HEK293T (cell line): ENCODE results near the gene DHRS11.

Source experiments
- CTCF ChIA-PET: fragments of 350-600 bp; formaldehyde crosslinking; extraction: SDS; loops from one replicate; lab custom pipeline; 2021; ENCODE audit warnings: antibody characterized with exemption, inconsistent platforms; lab: Yijun Ruan, JAX
- POLR2A ChIA-PET: fragments of 350-600 bp; formaldehyde crosslinking; extraction: SDS; loops from one replicate; lab custom pipeline; 2020; ENCODE audit warnings: antibody characterized with exemption, inconsistent platforms; lab: Yijun Ruan, JAX
- DNase-seq: peaks from one replicate; pipeline ENCODE4 v3.0.0; 2012; ENCODE audit warnings: mixed read lengths; ENCODE audit errors: extremely low spot score
- ARNT ChIP-seq: fragments of 450-650 bp; IDR thresholded peaks from 2 replicates; pipeline ENCODE4 v1.6.1; 2017; ENCODE audit warnings: mild to moderate bottlenecking
- BHLHE40 ChIP-seq: fragments of 450-650 bp; IDR thresholded peaks from 2 replicates; pipeline ENCODE4 v1.6.1; 2016; ENCODE audit warnings: mild to moderate bottlenecking, moderate library complexity, borderline replicate concordance
- CTBP1 ChIP-seq: fragments of 450-650 bp; IDR thresholded peaks from 2 replicates; pipeline ENCODE4 v1.6.1; 2016; ENCODE audit warnings: borderline replicate concordance
- ELF4 ChIP-seq: fragments of 450-650 bp; IDR thresholded peaks from 2 replicates; pipeline ENCODE4 v1.6.1; 2017; ENCODE audit warnings: antibody characterized with exemption
- FOXA1 ChIP-seq: fragments of 450-650 bp; IDR thresholded peaks from 2 replicates; pipeline ENCODE4 v1.6.1; 2016; ENCODE audit warnings: mild to moderate bottlenecking
- FOXK2 ChIP-seq: fragments of 450-650 bp; IDR thresholded peaks from 2 replicates; pipeline ENCODE4 v1.6.1; 2016; ENCODE audit warnings: mild to moderate bottlenecking
- FOXM1 ChIP-seq: fragments of 450-650 bp; IDR thresholded peaks from 2 replicates; pipeline ENCODE4 v1.6.1; 2017; ENCODE audit warnings: mild to moderate bottlenecking, borderline replicate concordance
- HDGF ChIP-seq: fragments of 450-650 bp; IDR thresholded peaks from 2 replicates; pipeline ENCODE4 v1.6.1; 2017; ENCODE audit warnings: antibody characterized with exemption, borderline replicate concordance
- L3MBTL2 ChIP-seq: fragments of 450-650 bp; conservative IDR thresholded peaks from 2 replicates; pipeline ENCODE4 v1.6.1; 2016; ENCODE audit warnings: mild to moderate bottlenecking
- LEF1 ChIP-seq: fragments of 450-650 bp; IDR thresholded peaks from 2 replicates; pipeline ENCODE4 v1.6.1; 2017; ENCODE audit warnings: mild to moderate bottlenecking, borderline replicate concordance
- NFRKB ChIP-seq: fragments of 450-650 bp; IDR thresholded peaks from 2 replicates; pipeline ENCODE4 v1.6.1; 2016; ENCODE audit warnings: mild to moderate bottlenecking, moderate library complexity
- SP1 ChIP-seq: fragments of 450-650 bp; IDR thresholded peaks from 2 replicates; pipeline ENCODE4 v1.6.1; 2017
- SUZ12 ChIP-seq: fragments of 450-650 bp; IDR thresholded peaks from 2 replicates; pipeline ENCODE4 v1.6.1; 2016; ENCODE audit warnings: mild to moderate bottlenecking
- TARDBP ChIP-seq: fragments of 450-650 bp; IDR thresholded peaks from 2 replicates; pipeline ENCODE4 v1.6.1; 2016
- ZNF384 ChIP-seq: fragments of 450-650 bp; IDR thresholded peaks from 2 replicates; pipeline ENCODE4 v1.6.1; 2016
- TF ChIP-seq, protein P1 (sequence below): fragments of 450-650 bp; IDR thresholded peaks from 2 replicates; pipeline ENCODE4 v1.6.1; 2016

Gene DHRS11

GRCh38 chr17:36614081-36614480 lies 22.4 kb downstream of the DHRS11 start:
- DNase-seq: no peak
- POLR2A ChIA-PET: no interaction called here
- CTCF ChIA-PET: interaction anchor here (0.6 to 2.7 kb wide), 3 partner anchors 11 to 62 kb away, joined by 3 to 11 read pairs (median 3); no protein-coding TSS in a partner anchor

GRCh38 chr17:36614933-36615332 lies 23.3 kb downstream of the DHRS11 start:
- CTCF ChIA-PET: interaction anchor here (1.3 to 2.7 kb wide), 2 partner anchors 11 to 12 kb away, joined by 3 to 11 read pairs; no protein-coding TSS in a partner anchor
- POLR2A ChIA-PET: no interaction called here
- no peak for DNase-seq
- no peak for TF ChIP-seq BHLHE40
- TF ChIP-seq ELF4: no peak
- no peak for TF ChIP-seq FOXM1
- TF ChIP-seq NFRKB: no peak
- TF ChIP-seq HDGF: no peak
- no peak for TF ChIP-seq FOXK2
- TF ChIP-seq, protein P1, sequence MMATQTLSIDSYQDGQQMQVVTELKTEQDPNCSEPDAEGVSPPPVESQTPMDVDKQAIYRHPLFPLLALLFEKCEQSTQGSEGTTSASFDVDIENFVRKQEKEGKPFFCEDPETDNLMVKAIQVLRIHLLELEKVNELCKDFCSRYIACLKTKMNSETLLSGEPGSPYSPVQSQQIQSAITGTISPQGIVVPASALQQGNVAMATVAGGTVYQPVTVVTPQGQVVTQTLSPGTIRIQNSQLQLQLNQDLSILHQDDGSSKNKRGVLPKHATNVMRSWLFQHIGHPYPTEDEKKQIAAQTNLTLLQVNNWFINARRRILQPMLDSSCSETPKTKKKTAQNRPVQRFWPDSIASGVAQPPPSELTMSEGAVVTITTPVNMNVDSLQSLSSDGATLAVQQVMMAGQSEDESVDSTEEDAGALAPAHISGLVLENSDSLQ: no peak
- TF ChIP-seq ZNF384: no peak
- no peak for TF ChIP-seq FOXA1
- no peak for TF ChIP-seq SP1
- no peak for TF ChIP-seq LEF1
- TF ChIP-seq SUZ12: no peak
- no peak for TF ChIP-seq L3MBTL2
- no peak for TF ChIP-seq TARDBP
- TF ChIP-seq ARNT: no peak
- no peak for TF ChIP-seq CTBP1

More at GRCh38 chr17:36614081-36614480, 22.4 kb downstream of the DHRS11 start:
- TF ChIP-seq HDGF (no peak), FOXK2 (no peak), LEF1 (no peak), SUZ12 (no peak), BHLHE40 (no peak), TARDBP (no peak), FOXA1 (no peak), ARNT (no peak), ELF4 (no peak), CTBP1 (no peak), ZNF384 (no peak), NFRKB (no peak), FOXM1 (no peak), L3MBTL2 (no peak), SP1 (no peak)
- TF ChIP-seq, protein P1: no peak

DNA sequence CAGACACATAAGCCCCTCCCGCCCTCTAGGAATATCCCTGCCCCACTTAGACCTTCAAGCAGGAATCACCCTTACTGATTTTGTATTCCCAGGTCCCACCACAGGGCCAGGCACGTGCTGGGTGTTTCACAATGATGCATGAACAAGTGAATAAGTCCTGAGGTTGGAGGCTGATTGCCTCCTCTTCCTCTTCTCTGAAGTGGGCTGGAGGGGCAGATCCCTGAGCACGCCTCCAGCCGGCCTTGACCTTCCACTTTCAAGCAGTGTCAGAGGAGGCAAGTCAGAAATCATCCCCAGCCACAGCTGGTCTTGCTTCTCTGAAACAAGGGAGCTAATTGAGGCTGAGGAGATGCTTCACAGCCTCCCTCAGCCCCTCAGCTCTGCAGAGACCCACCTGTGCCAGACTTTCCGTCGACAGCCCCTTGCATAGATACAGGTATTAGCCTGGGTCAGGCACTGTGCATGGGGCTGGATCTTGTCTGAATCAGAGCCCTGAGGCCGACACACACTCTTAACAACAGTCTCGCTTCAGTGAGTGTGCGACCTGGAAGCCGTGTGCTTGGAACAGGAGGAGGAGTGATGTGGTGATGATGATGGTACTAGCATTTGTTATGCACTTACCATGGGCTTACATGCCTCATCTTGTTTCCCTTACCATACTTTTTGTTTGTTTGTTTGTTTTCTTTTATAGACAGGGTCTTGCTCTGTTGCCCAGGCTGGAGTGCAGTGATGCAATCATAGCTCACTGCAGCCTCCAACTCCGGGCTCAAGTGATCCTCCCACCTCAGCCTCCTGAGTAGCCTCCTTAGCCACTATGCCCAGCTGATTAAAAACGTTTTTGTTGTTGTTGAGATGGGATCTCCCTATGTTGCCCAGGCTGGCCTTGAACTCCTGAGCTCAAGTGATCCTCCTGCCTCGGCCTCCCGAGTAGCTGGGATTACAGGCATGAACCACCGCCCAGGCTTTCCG lies 24.7 kb downstream of the DHRS11 start:
- DNase-seq: no peak
- ChIA-PET CTCF (interaction anchor here (2.7 kb wide), 1 partner anchor 13 kb away, joined by 11 read pairs; no protein-coding TSS in a partner anchor), POLR2A (no interaction called here)
- TF ChIP-seq ZNF384 (no peak), ARNT (no peak), SUZ12 (no peak), CTBP1 (no peak), SP1 (no peak), BHLHE40 (no peak), TARDBP (no peak)
- TF ChIP-seq, protein P1: no peak

- ChIA-PET CTCF (interaction anchor here (0.5 kb wide), 1 partner anchor 35 kb away, joined by 3 read pairs; no protein-coding TSS in a partner anchor), POLR2A (no interaction called here)
- no peak for TF ChIP-seq HDGF
- no peak for TF ChIP-seq BHLHE40
- DNase-seq: no peak
These were observed 26.1 kb downstream of the DHRS11 start for GRCh38 chr17:36617773-36618172.

DNA sequence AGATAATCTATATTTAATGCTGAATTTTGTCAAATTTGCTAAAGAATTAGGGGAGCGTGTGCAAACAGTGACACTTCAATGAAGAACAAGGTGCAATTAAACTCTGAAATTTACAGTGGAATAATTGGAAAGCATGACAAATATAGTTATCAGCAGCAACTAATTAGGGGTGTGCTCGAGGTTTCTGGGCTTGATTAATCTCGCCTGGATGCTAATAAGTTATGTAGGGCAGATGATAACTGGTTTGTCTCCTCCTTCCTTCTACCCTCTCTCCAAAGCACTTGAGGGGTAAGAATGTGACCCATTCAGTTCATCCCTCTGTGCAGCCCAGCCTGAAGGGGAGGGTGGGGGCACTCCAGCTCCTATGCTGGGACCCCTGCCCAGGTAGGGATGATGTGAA lies 31.6 kb downstream of the DHRS11 start:
- POLR2A ChIA-PET: no interaction called here
- TF ChIP-seq BHLHE40: no peak
- no peak for TF ChIP-seq ELF4
- TF ChIP-seq LEF1: no peak
- TF ChIP-seq CTBP1: no peak
- TF ChIP-seq L3MBTL2: no peak
- TF ChIP-seq ARNT: no peak
- no peak for TF ChIP-seq SP1
- TF ChIP-seq TARDBP: no peak
- CTCF ChIA-PET: no interaction called here
- DNase-seq: no peak

DNA sequence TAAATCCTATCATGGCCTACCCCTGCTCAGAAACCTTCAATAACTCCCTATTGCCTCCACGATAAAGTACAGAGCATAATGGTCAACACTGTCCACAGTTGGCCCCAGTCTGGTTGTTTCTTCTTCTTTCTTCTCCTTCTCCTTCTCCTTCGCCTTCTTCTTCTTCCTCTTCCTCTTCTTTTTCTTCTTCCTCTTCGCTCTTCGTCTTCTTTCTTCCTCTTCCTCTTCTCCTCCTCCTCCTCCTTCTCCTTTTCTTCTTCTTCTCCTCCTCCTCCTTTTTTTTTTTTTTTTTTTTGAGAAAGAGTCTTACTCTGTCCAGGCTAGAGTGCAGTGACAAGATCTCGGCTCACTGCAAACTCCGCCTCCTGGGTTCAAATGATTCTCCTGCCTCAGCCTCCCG lies 33.5 kb downstream of the DHRS11 start:
- no peak for DNase-seq
- ChIA-PET POLR2A (no interaction called here), CTCF (interaction anchor here (0.6 to 2.5 kb wide), 5 partner anchors 11 to 594 kb away, joined by 3 to 20 read pairs (median 3); partner anchors contain the start of gene MRM1)
- TF ChIP-seq SP1: no peak
- no peak for TF ChIP-seq FOXM1
- TF ChIP-seq ELF4: no peak
- no peak for TF ChIP-seq CTBP1
- TF ChIP-seq, protein P1: no peak
- no peak for TF ChIP-seq HDGF
- no peak for TF ChIP-seq TARDBP
